Common myeloid progenitor, CD34-positive (primary cell): Measurements from ENCODE around the gene ITGBL1.

Experiments
- CTCF ChIA-PET: fragments of 350-600 bp; sonication (Branson Sonifier 250); formaldehyde crosslinking; loops from one replicate; lab custom pipeline; 2021; ENCODE audit warnings: antibody characterized with exemption; lab: Charles Lee
- POLR2A ChIA-PET: fragments of 350-600 bp; sonication (Branson Sonifier 250); formaldehyde crosslinking; loops from one replicate; lab custom pipeline; 2021; ENCODE audit warnings: antibody characterized with exemption; lab: Charles Lee
- DNase-seq, 3 donors: peaks; one replicate each; pipeline versions ENCODE4 v3.0.0 to v3.0.0-alpha.2; 2013
- H3K27ac ChIP-seq, 2 experiments: 1 replicate in 1 of 2; 2 replicates in 1 of 2; pipeline ENCODE4 v1.7.0; 2013; ENCODE audit warnings: inconsistent platforms in 2 of 2, low read length in 2 of 2, mild to moderate bottlenecking in 2 of 2, low read depth in 1 of 2, moderate library complexity in 1 of 2; ENCODE audit not compliant: severe bottlenecking in 2 of 2, insufficient read depth in 1 of 2, poor library complexity in 1 of 2
- H3K27me3 ChIP-seq, 5 experiments: replicated peaks in 2 of 5; 1 replicate in 3 of 5; 2 replicates in 2 of 5; pipeline versions ENCODE4 v1.6.1 to v1.7.0; 2013; ENCODE audit warnings: low read length in 4 of 5, mild to moderate bottlenecking in 2 of 5, moderate library complexity in 2 of 5, inconsistent platforms in 1 of 5; ENCODE audit not compliant: insufficient read depth in 5 of 5, control insufficient read depth in 4 of 5
- H3K36me3 ChIP-seq, 4 experiments: 1 replicate in 2 of 4; 2 replicates in 2 of 4; pipeline versions ENCODE4 v1.6.1 to v1.7.0; 2013; ENCODE audit warnings: low read length in 3 of 4, control low read depth in 1 of 4, mild to moderate bottlenecking in 1 of 4; ENCODE audit not compliant: control insufficient read depth in 4 of 4, insufficient read depth in 4 of 4
- H3K4me1 ChIP-seq, 4 experiments: 1 replicate in 3 of 4; 2 replicates in 1 of 4; pipeline versions ENCODE4 v1.6.1 to v1.7.1; 2013; ENCODE audit warnings: low read length in 3 of 4, mild to moderate bottlenecking in 3 of 4, control low read depth in 1 of 4, inconsistent platforms in 1 of 4, moderate library complexity in 1 of 4; ENCODE audit not compliant: control insufficient read depth in 4 of 4, insufficient read depth in 4 of 4; ENCODE audit errors: control extremely low read depth in 1 of 4
- H3K4me3 ChIP-seq, 7 experiments: 1 replicate in 4 of 7; 2 replicates in 3 of 7; pipeline versions ENCODE4 v1.5.1 to v1.7.0; 2013; ENCODE audit warnings: mild to moderate bottlenecking in 7 of 7, low read length in 6 of 7, moderate library complexity in 6 of 7, inconsistent platforms in 2 of 7, low read depth in 2 of 7, control low read depth in 1 of 7; ENCODE audit not compliant: insufficient read depth in 4 of 7, control insufficient read depth in 1 of 7; ENCODE audit errors: extremely low read depth in 1 of 7
- H3K9me3 ChIP-seq, 5 experiments: 1 replicate in 4 of 5; 2 replicates in 1 of 5; pipeline versions ENCODE4 v1.6.1 to v1.7.1; 2013; ENCODE audit warnings: low read length in 4 of 5, mild to moderate bottlenecking in 2 of 5, inconsistent platforms in 1 of 5, low read depth in 1 of 5, moderate library complexity in 1 of 5; ENCODE audit not compliant: control insufficient read depth in 4 of 5, insufficient read depth in 2 of 5; ENCODE audit errors: control extremely low read depth in 1 of 5
- WGBS: methylation state at CpG from one replicate; pipeline ENCODE4 v1.1.5; 2013; ENCODE audit not compliant: insufficient coverage; 5-methylcytosine and 5-hydroxymethylcytosine counted together

ITGBL1 gene

GRCh38 chr13:101556676-101557123, 104.2 kb downstream of the ITGBL1 start:
- no peaks in the 10 kb centered on the region for H3K27me3 ChIP-seq
- H3K27ac ChIP-seq = no peak overlapping the region
- no peak overlapping the region for H3K4me3 ChIP-seq
- no peaks in the 10 kb centered on the region for H3K4me1 ChIP-seq
- CTCF ChIA-PET = no interaction called here
- no peak for DNase-seq
- POLR2A ChIA-PET = no interaction called here
- 100% methylated on average over 2 of the region's 3 CpGs for WGBS
- H3K9me3 ChIP-seq = no peaks in the 10 kb centered on the region
- no peaks in the 10 kb centered on the region for H3K36me3 ChIP-seq

DNA sequence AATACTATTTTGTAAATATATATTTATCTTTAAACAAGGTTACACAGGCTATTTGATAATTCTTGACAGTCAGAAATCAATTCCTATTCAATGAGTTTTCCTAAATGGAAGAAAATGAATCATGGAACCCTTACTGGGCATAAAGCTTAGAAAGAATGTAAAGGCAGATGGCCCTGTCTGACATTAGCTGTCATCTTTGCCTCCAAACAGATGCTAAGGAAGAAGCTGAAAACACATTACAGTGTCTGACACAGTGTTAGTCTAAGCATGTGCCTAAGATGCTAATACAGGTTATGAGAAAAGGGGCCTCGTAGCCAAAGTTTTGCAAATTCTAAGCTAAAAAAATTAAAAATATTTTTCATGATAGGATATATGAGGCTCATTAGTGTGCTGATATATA, 112.8 kb downstream of the ITGBL1 start:
- no peak for DNase-seq
- WGBS = no CpG with 5 or more reads among the region's 1 CpG
- no peaks in the 10 kb centered on the region for H3K36me3 ChIP-seq

DNA sequence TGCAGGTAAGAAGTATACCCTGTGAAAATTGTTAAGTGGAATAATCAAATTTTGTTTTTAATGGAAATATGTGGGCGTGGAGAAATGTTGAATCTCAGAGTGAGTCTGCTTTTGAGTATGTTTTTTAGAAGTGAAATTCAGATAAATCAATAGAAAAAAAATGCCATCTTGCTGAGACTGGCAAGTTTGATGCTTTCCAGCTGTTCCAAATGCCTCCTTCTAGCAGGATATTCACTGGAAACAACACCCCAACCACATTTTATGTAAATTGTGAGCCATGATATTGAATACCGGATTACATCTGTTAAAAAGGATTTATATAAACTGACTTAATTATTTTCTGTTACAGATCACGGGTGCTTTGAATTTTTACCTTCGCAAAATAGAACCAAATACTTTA, 115.4 kb downstream of the ITGBL1 start:
- Histone ChIP-seq H3K9me3 (no peaks in the 10 kb centered on the region), H3K36me3 (no peaks in the 10 kb centered on the region), H3K27me3 (no peaks in the 10 kb centered on the region), H3K27ac (no peak overlapping the region), H3K4me3 (no peak overlapping the region), H3K4me1 (no peaks in the 10 kb centered on the region)
- no peak for DNase-seq
- CTCF ChIA-PET = no interaction called here
- POLR2A ChIA-PET = no interaction called here
- WGBS = 100% methylated on average over 1 of the region's 4 CpGs

More for the DNA sequence above, 112.8 kb downstream of the ITGBL1 start:
- Histone ChIP-seq H3K27ac (no peak overlapping the region), H3K9me3 (no peaks in the 10 kb centered on the region), H3K4me3 (no peak overlapping the region), H3K4me1 (no peaks in the 10 kb centered on the region), H3K27me3 (no peaks in the 10 kb centered on the region)
- POLR2A ChIA-PET = no interaction called here
- CTCF ChIA-PET = no interaction called here

DNA sequence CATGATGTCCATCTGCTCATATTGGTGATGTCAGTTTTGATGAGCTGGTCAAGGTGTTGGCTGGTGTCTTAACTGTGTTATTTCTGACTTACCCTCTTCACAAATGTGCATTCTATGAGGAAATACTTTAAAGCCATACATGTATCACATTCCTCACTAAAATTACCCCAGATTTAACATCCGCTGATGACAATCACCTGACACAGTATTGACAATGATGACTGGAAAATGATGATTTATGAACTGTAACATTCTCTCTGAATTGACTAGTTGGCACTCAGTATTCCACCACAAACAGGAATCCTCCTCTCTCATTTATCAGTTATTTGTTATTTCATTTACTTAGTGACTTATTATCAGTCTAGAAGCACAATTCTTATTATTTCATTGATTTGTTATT, 117.3 kb downstream of the ITGBL1 start:
- no peak overlapping the region for H3K27ac ChIP-seq
- no peak for DNase-seq
- H3K4me1 ChIP-seq = no peaks in the 10 kb centered on the region
- H3K27me3 ChIP-seq = no peaks in the 10 kb centered on the region
- no peak overlapping the region for H3K4me3 ChIP-seq
- ChIA-PET CTCF (no interaction called here), POLR2A (no interaction called here)
- H3K36me3 ChIP-seq = no peaks in the 10 kb centered on the region
- no peaks in the 10 kb centered on the region for H3K9me3 ChIP-seq
- WGBS = no CpG with 5 or more reads among the region's 1 CpG

DNA sequence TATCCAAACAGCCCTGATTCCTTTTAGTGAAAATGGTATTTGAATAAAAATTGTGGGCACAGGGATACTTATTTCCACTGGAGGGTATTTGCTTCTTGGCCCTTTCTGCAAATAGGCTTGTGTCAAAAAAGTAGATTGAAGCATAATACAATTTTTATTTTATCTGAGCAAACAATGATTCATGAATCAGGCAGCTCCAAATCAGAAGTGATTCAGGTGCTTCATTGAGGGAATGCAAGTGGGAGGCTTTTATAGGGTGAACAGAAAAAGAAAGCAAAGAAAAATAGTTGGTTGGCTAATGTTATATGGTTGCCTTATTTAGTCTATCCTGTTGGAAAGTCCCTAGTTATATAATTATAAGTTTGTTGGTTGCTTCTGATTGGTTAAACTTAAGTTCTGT, 117.9 kb downstream of the ITGBL1 start:
- Histone ChIP-seq H3K4me3 (no peak overlapping the region), H3K4me1 (no peaks in the 10 kb centered on the region), H3K27me3 (no peaks in the 10 kb centered on the region), H3K36me3 (no peaks in the 10 kb centered on the region), H3K9me3 (no peaks in the 10 kb centered on the region), H3K27ac (no peak overlapping the region)
- ChIA-PET CTCF (no interaction called here), POLR2A (no interaction called here)
- DNase-seq = no peak

GRCh38 chr13:101572456-101572855, 120.0 kb downstream of the ITGBL1 start:
- H3K4me1 ChIP-seq = no peaks in the 10 kb centered on the region
- no peak for DNase-seq
- no peaks in the 10 kb centered on the region for H3K27me3 ChIP-seq
- no peaks in the 10 kb centered on the region for H3K9me3 ChIP-seq
- H3K27ac ChIP-seq = no peak overlapping the region
- POLR2A ChIA-PET = no interaction called here
- CTCF ChIA-PET = no interaction called here
- no peaks in the 10 kb centered on the region for H3K36me3 ChIP-seq
- 89% methylated on average over 3 of the region's 5 CpGs for whole genome bisulfite sequencing
- no peak overlapping the region for H3K4me3 ChIP-seq

- no peak for DNase-seq
- H3K4me1 ChIP-seq = no peaks in the 10 kb centered on the region
- ChIA-PET CTCF (no interaction called here), POLR2A (no interaction called here)
- no peak overlapping the region for H3K27ac ChIP-seq
- no peaks in the 10 kb centered on the region for H3K36me3 ChIP-seq
- no peaks in the 10 kb centered on the region for H3K9me3 ChIP-seq
- H3K4me3 ChIP-seq = no peak overlapping the region
- H3K27me3 ChIP-seq = no peaks in the 10 kb centered on the region
Measured at GRCh38 chr13:101575581-101575980, 123.1 kb downstream of the ITGBL1 start.
